HG02840 (cell line): ENCODE data around the gene CETN2.
"Not testable (repeated sequence)": the region's sequence is repeated elsewhere in the genome, so short reads cannot be mapped to it uniquely, and the experiment has no call there.

ENCODE experiments used
- ATAC-seq: cut with Tn5 transposase; IDR thresholded peaks from one replicate; pipeline ENCODE4 v1.9.1; 2021; ENCODE audit warnings: mild to moderate bottlenecking, moderate library complexity, moderate number of reproducible peaks; ENCODE audit not compliant: unreplicated experiment, low FRiP score

CETN2 gene

DNA sequence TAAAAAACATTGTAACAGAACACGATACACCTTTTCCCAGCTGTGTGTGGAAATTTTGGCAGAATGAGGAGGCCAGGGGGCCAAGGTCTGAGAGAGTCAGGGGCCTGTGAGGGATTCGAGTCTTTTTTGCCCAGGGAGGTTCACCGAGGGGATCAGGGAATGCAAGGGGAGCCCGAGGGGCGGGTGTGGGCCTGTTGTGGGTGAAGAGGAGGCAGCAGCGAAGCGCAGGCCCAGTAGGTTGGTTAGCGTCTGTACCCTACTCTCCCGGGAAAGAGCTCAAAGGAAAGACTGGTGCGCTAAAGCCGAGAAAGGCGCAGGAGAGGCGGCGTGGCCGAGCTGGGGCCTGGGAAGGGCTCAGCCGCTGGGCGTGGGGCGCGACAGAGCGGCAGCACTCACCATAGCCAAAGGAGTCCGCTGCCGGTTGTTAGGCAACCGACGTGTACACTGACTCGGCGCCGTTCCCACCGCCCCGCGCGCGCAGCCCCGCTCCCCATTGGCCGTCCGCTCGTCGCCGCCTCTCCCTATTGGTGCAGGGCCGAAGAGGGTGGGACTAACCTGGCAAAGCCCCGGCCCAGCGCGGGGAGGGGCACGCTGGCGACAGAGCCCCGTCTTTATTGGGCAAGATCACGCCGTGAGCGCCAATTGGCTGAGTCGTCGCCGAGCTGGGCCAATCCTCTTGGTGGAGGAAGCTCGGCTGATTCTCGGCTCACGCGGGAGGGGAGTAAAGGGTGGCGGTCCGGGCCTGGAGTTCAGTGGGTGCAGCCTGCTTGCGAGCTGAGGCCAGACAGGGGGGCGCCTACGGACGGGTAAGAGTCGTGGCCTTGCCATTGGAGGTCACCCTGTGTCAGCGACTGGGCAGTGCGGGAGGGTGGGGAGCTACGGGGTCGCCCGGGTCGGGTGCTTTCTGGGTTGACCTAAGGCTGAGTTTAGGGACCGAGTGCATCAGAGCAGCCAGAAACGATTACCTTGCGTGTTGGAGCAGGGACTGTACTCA lies at the start of gene CETN2, which contains the start of gene NSDHL:
Gene CETN2 (minus strand): TSS at position 446 of the 994 bp plus-strand sequence. CDS start 47 bp downstream, at position 399.
Gene NSDHL (plus strand): TSS at position 752 of the 994 bp plus-strand sequence. CDS start 15,262 bp downstream, outside the sequence.
- ATAC-seq: peak; percentile 98

DNA sequence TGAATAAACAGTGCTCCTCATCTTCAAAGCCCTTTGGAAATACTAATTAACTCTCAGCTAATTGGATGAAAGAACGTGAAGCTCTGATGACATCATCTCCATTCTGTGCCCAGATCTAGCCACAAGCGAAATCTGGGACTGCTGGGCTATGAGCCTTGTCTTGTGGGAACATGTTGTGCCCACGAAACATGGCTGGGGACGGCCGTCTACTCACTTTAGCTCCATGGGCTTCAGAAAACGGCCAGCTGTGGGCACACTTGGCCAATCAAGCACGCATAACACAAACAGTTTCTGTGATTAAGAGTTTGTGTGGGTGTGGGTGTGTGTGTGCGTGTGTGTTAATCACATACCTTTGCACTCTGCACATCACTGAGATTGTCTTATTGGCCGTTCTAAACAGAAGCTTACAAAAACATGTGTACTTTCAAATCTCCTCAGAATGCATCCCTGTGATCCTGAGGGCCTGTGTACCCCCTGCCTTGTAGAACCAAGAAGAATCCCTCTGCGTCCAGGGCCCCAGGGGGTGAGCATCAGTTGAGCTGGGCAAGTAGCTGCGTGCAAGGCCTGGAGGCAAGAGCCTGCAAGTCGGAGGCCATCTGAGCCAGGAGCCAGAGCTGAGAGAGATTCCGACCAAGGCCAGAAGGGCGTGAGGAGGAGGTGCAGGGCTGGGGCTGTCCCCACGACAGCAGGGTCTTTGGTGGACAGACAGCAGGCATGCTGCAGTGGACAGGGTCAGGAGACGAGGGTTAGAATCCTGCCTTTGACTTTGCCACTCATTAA lies 48.6 kb upstream of the CETN2 start:
- ATAC-seq: no peak

DNA sequence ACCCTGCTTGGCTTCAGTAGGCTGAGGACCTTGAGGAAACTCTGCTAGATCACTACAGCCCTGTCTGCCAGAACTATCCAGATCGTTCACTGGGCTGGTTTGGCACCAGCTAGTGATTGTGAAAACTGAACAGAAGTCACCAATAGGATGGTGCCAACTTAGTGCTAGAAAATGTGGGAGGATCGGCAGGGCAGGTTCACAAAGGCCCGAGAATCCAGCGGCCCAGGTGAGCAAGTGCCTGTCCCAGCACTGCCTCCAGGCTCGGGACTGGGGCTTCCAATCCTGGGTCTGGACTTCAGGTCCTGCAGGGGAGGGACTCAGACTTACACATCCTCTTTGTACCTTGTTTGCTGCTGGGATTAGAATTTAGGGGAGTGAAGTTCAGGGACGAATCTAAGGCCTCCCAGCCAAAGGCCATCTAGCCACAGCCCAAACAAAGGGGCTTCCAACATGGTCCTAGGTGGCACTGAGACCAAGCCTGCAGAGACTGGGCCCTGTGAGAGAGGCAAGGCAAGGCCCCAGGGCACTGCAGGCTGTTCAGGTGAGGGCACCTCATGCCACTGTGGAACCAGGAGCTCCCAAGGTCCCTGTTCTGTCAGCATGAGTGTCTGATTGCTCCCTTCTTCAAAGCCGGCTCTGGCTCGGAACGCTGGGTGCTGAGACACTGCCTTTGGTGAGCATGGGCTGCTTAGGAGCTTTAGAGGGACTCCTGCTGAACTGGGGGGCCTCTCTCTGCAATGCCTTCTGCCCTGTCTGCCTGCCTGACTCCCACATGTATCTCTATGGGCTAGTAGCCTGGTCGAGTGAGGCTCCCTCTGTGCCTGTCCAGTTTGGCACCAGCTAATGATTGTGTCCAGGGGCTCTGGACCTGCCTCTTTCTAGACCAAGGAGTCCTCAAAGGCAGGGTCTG lies 46.6 kb upstream of the CETN2 start:
- no peak for ATAC-seq

DNA sequence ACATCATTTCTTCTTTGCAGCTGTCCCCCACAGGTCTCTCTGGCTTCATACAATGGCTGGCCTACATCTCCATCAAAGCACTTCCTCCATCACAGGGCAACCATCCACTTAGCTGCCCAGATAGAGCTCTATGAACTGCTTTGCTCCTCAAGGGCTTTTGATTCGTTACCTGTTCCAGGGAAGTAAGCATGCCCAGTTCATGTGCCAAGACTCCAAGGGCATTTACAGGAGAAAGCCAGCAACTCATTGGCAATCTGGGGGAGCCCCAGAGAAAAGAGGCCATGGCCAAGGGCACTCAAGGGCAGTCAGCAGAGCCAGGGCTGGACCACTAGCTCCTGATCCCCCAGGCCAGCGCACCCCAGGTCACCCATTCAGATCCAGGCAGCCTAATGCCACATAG lies 42.8 kb upstream of the CETN2 start:
- no peak for ATAC-seq

DNA sequence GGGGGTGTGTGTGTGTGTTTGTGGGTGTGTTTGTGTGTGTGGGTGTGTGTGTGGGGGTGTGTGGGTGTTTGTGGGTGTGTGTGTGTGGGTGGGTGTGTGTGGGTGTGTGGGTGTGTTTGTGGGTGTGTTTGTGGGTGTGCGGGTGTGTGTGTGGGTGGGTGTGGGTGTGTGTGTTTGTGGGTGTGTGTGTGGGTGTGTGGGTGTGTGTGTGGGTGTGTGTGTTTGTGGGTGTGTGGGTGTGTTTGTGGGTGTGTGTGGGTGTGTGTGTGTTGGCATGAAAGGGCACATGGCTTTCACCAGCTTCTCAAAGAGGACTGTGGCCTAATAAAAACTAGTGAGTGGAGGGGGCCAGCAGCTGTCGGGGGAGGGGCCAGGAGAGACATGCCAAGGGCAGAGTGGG lies 42.0 kb upstream of the CETN2 start:
- no peak for ATAC-seq

DNA sequence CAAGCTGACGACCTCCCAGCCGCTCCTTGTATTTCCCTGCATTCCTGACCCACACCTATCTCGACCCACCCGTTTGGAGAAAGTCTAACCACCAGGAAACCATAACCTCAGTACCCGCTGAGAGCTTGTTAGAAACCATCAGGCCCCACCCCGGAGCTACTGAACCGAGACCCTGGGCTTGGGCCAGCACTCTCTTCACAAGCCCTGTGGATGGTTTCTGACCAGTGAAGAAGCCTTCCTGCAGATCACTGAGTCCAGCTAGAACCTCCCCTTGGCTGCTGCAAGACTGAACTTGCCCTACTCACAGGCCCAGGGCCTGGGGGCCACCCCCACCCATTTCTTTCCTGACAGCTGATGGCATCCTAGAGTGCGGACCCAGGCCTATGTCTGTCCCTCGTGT lies 40.7 kb upstream of the CETN2 start:
- no peak for ATAC-seq

DNA sequence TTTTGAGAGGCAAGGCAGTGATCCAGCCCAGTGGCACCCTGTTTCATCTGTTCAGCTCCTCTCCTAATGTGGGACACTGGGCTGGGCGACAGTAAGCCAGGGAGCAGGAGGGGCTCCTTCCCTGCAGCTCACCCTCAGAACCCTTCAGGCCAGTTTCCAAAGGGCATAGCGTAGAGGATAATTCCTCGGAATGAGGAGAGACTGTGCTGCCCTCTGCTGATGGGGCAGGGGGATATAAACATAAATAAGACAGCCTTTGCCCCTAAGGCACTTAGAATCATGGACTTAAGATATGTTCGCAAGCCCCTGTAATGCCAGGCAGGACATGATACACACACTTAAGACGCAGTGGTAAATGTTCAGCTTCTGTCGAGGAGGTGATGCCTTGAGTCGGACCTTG lies 39.4 kb upstream of the CETN2 start:
- ATAC-seq: no peak

DNA sequence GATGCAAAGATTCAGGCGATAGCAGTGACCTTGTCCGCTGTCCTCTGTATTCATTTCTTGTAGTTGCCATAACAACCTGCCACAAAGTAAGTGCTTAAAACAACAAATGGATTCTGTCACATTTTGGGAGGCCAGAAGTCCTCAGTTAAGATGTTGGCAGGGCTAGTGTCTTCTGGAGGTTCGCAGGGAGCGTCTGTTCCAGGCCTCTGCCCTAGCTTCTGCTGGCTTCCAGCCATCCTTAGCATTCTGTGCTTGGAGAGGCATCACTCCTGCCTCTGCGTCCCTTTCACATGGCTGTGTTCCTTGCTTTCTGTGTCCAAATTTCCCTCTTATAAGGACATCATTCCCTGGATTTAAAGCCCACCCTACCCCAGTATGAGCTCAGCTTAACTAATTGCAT lies 35.8 kb upstream of the CETN2 start:
- ATAC-seq: no peak

DNA sequence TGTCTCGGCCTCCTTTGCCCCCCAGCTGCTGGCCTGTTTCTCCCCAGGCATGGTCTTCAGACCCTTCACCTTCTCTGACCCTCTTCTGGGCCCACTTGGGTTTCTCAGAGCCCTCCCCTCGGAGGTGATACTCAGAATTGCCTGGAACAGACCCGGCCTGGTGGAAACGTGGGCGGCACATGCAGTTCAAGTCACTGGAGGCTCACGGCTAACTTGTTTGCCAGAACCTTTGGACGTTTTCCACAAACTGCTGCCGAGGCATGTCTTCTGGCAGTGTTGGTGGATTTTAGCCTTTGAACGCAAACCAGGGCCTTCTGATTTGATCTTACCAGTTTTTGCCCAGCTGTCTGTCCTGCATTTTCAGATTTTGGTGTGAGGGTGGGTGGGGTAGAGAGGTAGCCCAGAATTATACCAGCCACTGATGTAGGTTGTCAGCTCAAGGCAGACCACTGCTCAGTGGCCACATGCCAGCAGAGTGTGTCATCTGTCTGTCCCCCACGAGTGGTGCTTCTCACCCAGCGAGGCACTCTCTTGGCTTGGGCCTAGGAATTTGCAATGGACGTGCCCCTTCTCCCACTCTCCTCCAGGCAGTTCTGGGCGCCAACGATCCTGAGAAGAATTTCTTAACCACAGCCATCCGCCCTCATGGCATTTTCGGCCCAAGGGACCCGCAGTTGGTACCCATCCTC lies 34.8 kb upstream of the CETN2 start:
- ATAC-seq: no peak

DNA sequence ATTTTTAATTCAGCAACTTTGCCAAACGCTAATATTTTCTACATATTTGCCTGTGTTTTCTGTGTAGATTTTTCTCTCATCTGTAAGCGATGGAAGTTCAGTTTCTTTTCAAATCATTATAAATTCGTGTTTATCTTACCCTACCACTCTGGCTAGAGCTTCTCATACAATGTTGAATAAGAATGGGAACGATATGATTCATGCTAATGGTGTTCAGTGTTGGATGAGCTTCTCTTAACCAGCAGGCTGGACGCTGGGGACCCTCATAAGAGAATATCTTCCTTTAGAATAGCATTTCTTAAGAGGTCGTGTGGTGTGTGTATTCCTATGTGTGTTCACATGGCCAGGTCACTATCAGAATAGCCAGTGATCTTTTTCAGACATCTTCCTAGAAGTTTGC lies 31.3 kb upstream of the CETN2 start:
- no peak for ATAC-seq

DNA sequence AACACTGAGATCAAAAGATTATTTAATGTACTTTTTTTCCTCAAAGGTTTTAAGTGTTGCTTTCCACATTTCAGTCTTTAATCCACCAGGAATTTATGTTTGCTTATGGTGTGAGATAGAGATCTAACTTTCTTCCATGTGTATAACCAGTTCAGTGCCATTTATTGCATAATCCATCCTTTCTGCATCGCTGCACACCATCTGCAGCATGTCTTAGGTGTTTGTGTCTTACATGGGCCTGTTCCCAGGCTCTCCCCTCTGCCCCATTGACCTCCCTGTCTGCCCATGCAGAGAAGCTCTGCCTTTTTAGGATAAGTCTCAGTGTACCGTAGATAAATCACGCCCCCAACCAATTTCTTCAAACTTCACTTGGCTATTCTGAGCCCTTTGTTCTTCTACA lies 30.6 kb upstream of the CETN2 start:
- no peak for ATAC-seq

DNA sequence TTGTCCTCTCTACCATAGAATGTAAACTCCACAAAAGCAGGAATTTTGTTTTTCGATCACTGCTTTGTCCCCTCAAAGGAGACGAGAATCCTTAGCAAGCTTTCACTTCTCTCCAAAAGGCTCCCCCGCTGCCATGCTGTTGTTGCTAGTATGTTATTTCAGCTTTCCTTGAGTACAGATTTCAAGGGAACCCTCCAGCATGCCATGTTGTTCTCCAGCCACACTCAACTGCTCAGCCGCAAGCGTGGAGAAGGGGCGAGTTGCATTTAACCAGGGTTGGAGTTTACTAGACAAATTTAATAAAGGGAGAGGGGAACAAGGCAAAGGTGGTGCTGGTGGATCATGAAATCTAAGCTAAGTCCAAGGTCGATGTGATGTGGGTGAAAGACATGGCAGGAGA lies 23.4 kb upstream of the CETN2 start:
- no peak for ATAC-seq

DNA sequence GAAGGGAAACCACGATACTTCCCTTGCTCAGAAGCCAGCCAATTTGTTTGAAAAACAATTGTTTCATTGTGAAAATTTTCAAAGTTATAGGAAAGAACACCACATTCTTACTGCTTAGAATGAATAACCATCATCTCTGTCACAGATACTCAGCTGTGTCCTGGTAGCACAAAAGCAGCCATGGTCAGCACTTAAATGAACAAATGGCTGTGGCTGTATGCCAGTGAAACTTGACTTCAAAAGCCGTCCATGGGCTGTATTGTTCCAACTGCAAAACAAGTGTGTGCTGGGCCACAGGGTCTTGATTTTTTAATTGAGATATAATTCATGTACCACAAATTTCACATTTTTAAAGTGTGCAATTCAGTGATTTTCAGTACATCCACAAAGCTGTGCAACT lies 19.9 kb upstream of the CETN2 start:
- no peak for ATAC-seq

DNA sequence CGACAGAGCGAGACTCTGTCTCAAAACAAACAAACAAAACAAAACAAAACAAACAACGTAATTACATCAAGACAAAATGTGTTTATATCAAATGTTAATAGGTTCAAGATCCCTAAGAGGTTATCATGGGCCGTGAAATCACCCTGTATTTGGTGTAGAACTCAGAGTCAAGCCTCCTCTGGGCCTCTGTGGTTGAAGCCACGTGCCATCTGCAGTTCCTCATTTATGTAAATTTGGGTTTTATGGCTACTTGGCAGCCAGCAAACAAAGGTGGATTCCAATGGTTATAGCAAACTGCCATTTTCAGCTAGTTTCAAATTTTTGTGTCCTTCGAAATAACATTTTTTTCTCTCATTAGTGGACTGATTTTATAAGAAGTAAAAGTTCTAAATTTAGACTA lies 16.7 kb upstream of the CETN2 start:
- no peak for ATAC-seq

DNA sequence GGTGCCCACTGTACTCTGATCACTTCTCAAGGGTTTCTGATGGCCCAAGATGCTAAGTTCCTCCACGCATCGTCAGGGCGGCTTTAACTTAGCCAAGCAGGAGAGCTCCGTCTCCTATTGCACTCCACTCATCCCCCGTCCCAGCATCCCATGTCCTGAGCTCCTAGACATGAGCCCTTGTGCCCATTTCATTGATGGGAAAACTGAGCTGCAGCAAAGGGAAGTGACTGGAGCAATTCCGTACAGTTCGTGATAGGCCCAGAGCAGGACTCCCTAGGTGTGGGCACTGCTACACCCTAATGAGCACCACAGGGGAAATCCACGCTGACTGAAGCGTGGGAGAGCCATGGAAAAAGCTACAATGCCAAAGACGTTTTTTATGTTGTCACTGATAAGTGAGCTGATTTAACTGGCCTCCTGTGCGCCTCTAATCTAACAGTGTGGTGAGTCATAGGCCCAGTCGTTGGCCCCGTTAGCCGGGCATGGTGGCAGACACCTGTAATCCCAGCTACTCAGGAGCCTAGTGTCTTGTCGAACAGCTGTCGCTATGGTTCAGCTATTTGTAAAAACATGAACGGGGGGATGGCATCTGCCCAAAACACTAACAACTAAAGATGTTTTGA lies 15.2 kb upstream of the CETN2 start:
- ATAC-seq: no peak

DNA sequence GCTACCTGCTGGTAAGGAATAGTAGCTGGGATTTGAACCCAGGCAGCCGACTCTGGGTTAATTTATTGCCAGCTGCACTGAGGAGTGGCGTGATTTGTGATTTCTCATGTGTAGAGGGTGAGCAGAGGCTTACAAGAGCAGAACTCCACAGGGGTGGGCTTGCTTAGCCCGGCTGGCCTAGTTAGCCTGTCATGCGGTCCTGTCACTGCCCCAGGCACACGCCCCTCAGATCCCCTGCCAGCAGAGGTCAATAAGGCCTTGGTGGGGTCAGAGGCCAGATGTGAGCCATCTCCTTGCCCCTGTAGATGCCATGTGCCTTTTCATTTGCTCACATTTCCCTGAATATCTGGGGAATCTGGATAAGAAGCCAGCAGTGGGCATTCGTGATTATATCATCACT lies 13.7 kb upstream of the CETN2 start:
- no peak for ATAC-seq

DNA sequence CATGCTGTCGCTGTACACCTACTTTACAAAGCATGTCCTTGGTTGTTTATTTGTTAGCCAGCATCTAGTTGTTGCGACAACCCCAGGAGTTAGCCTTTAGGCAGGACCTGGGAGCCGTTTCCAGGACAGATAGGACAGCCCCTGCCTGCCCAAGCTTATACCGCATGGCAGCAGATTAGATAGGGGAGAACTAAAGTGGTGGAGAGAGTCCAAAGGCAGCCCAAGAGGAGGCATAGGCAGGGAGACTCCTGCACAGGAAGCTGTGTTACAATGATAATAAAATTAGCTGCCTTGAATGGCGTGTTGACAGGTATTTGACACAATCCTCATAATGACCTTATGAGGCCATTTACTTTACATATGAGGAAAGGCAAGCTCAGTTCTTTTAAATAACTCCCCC lies 13.3 kb upstream of the CETN2 start:
- no peak for ATAC-seq

DNA sequence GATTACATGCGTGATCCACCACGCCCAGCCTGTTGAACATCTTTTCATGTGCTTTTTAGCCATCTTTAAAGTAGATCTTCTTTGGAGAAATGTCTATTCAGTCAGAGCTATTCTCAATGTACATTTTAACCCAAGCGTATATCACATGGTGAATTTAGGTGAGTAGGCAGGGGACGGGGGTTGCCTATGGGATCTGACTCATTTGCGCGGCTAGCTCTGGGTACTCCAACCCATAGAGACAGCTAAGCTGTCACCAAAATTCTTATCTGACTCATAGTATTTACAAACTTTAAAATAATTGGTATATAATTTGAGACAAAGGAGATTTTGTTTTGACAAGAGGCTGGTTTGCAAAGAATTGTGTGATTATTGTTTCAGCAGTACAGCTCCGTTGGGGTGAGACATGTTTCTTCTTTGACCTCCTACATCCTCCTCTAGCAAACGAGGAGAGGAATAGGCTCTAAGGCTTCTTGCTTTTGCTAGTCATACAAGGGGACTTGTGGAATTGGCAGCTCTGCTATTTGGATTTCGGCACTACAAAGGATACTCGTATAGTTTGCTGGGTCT lies 12.3 kb upstream of the CETN2 start:
- ATAC-seq: no peak

DNA sequence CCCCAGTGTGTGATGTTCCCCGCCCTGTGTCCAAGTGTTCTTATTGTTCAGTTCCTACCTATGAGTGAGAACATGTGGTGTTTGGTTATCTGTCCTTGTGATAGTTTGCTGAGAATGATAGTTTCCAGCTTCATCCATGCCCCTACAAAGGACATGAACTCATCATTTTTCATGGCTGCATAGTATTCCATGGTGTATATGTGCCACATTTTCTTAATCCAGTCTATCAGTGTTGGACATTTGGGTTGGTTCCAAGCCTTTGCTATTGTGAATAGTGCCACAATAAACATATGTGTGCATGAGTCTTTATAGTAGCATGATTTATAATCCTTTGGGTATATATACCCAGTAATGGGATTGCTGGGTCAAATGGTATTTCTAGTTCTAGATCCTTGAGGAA lies 4.9 kb upstream of the CETN2 start:
- ATAC-seq: not testable (repeated sequence)
